ENCODE results near the gene SUMF1. TPM values are rescaled to one million over a fixed set of nuclear protein-coding genes. Genes with fewer than 3 reads are reported as not detected.
A peak's percentile ranks its signal among the peaks of the same experiment; 100 is the strongest.

Gene SUMF1
- total RNA-seq, 5 donors from 2014 or later (not counting 1 experiment from before 2014, with no cell fraction given): 15.5 to 20.8 (median 17.2) TPM

DNA sequence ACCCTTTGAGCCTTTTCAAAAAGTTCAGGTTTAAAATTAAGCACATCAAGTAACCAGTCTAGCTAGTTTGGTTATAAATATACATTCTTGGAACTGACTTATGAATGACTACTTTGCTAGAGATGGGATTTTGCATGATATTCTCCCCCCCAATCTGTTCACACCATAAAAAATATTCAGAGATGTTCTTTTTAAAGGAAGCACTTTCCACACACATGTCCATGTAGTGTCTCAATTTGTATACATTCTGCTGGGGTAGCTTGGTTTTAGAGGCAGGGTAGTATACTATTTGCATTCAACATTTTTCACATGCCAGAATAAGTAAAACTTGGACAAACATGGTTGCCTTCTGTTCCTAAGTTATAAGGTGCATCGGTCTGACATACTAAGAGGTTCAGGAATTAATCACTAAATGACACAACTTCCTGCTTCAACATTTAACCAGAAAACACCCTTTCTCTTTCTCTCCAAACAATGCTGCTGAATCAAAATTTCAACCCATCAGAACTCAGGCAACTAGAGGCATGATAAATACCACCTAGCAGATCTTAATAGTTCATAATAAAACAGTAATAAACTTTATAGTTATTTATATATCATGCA is 57.0 kb downstream of the SUMF1 start:
- ChIA-PET POLR2A (interaction anchor here in 1 of 2 donors (0.5 kb wide), 1 partner anchor 89 kb away, joined by 18 read pairs; no protein-coding TSS in a partner anchor), CTCF (interaction anchor here in 1 of 2 donors (0.7 to 1.5 kb wide), 2 partner anchors 59 to 232 kb away, joined by 3 to 4 read pairs; no protein-coding TSS in a partner anchor)
- WGBS (ENCODE audit: insufficient coverage): no CpG with 5 or more reads among the region's 1 CpG
- no peak overlapping the region for H3K27ac ChIP-seq (ENCODE audit: low read length)
- peak overlapping the region; percentile 24 to 28 for H3K27ac Mint-ChIP-seq
- no peak overlapping the region for H3K4me3 ChIP-seq (ENCODE audit: control insufficient read depth in 1 of 2, extremely low read depth in 1 of 2, low read length in 1 of 2)
- H3K4me3 Mint-ChIP-seq: no peak overlapping the region
- H3K36me3 ChIP-seq (ENCODE audit: control insufficient read depth in 2 of 2, extremely low read depth in 1 of 2, insufficient read depth in 1 of 2, low read length in 1 of 2): peaks cover 5 to 25% of the 10 kb centered on the region in 2 donors
- ATAC-seq (replicated peaks in 1 of 4) (no peak), DNase-seq (no peak)
- H3K4me1 ChIP-seq (ENCODE audit: control insufficient read depth in 1 of 2, extremely low read depth in 1 of 2, insufficient read depth in 2 of 2, low read length in 2 of 2): no peaks in the 10 kb centered on the region
- peaks cover 0 to 23% (median 21%) of the 10 kb centered on the region in 3 donors for H3K4me1 Mint-ChIP-seq
- no peaks in the 10 kb centered on the region for H3K9me3 ChIP-seq
- no peaks in the 10 kb centered on the region for H3K27me3 Mint-ChIP-seq
- no peaks in the 10 kb centered on the region for H3K9me3 Mint-ChIP-seq
- no peaks in the 10 kb centered on the region for H3K27me3 ChIP-seq (replicated peaks in 1 of 2; ENCODE audit: control insufficient read depth in 2 of 2, extremely low read depth in 1 of 2, insufficient read depth in 2 of 2, low read length in 1 of 2)
- H3K36me3 Mint-ChIP-seq: peaks cover 58% of the 10 kb centered on the region

DNA sequence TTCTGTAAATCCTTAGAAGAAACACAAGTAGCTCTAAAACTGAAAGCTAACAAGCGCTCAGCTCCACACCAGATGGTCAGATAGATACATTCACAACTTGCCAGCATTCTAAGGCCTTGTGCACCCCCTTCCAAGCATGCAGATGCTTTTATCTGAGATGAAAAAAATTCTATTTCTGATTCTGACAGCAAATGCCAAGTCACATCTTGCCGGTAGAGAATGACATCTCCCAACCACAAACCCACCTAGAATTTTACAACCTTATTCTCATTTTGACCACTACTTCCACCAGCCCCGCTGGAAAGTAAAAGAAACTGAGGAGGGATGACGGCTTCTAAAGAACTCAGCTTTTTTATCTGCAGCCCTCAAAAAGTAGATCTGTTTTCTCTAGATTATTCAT is 57.7 kb downstream of the SUMF1 start:
- Histone ChIP-seq H3K4me1 (ENCODE audit: control insufficient read depth in 1 of 2, extremely low read depth in 1 of 2, insufficient read depth in 2 of 2, low read length in 2 of 2) (no peaks in the 10 kb centered on the region), H3K9me3 (no peaks in the 10 kb centered on the region), H3K4me3 (ENCODE audit: control insufficient read depth in 1 of 2, extremely low read depth in 1 of 2, low read length in 1 of 2) (no peak overlapping the region), H3K27ac (ENCODE audit: low read length) (no peak overlapping the region), H3K36me3 (ENCODE audit: control insufficient read depth in 2 of 2, extremely low read depth in 1 of 2, insufficient read depth in 1 of 2, low read length in 1 of 2) (peaks cover 9 to 22% of the 10 kb centered on the region in 2 donors), H3K27me3 (replicated peaks in 1 of 2; ENCODE audit: control insufficient read depth in 2 of 2, extremely low read depth in 1 of 2, insufficient read depth in 2 of 2, low read length in 1 of 2) (no peaks in the 10 kb centered on the region)
- Mint-ChIP-seq H3K27me3 (no peaks in the 10 kb centered on the region), H3K36me3 (peaks cover 62% of the 10 kb centered on the region), H3K9me3 (no peaks in the 10 kb centered on the region), H3K4me1 (peaks cover 0 to 23% (median 21%) of the 10 kb centered on the region in 3 donors), H3K27ac (peak overlapping the region; percentile 28 to 79), H3K4me3 (no peak overlapping the region)
- ChIA-PET POLR2A (interaction anchor here in 1 of 2 donors (0.5 kb wide), 1 partner anchor 88 kb away, joined by 18 read pairs; no protein-coding TSS in a partner anchor), CTCF (interaction anchor here in 1 of 2 donors (0.7 to 1.5 kb wide), 2 partner anchors 59 to 233 kb away, joined by 3 to 4 read pairs; no protein-coding TSS in a partner anchor)
- ATAC-seq (replicated peaks in 1 of 4): no peak
- no CpG with 5 or more reads among the region's 4 CpGs for WGBS (ENCODE audit: insufficient coverage)
- DNase-seq: no peak

DNA sequence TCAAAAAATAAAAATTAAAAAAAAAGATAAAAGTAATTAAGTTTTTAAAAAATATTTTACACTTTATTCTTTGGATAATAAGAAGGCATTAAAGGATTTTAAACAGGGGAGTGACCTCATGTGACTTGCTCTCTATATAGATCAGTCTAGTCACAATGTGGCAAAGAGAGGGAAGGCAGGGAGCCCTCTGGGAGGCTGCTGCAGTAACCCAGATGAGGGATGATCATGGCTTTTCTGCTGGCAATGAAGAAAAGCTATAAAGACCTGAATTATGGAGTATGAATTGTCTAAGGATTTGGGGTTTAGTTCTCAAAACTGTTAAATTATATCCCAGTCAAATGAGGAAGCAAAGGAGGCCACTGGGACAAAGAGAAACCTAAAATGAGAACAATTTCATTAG is 58.1 kb downstream of the SUMF1 start:
- no peaks in the 10 kb centered on the region for H3K27me3 Mint-ChIP-seq
- no peak overlapping the region for H3K4me3 Mint-ChIP-seq
- peaks cover 66% of the 10 kb centered on the region for H3K36me3 Mint-ChIP-seq
- H3K27me3 ChIP-seq (replicated peaks in 1 of 2; ENCODE audit: control insufficient read depth in 2 of 2, extremely low read depth in 1 of 2, insufficient read depth in 2 of 2, low read length in 1 of 2): no peaks in the 10 kb centered on the region
- peaks cover 13 to 22% of the 10 kb centered on the region in 2 donors for H3K36me3 ChIP-seq (ENCODE audit: control insufficient read depth in 2 of 2, extremely low read depth in 1 of 2, insufficient read depth in 1 of 2, low read length in 1 of 2)
- DNase-seq (no peak), ATAC-seq (replicated peaks in 1 of 4) (no peak)
- H3K27ac Mint-ChIP-seq: no peak overlapping the region
- peaks cover 0 to 23% (median 21%) of the 10 kb centered on the region in 3 donors for H3K4me1 Mint-ChIP-seq
- ChIA-PET POLR2A (no interaction called here), CTCF (interaction anchor here in 1 of 2 donors (1.5 kb wide), 1 partner anchor 58 kb away, joined by 4 read pairs; no protein-coding TSS in a partner anchor)
- no peaks in the 10 kb centered on the region for H3K9me3 ChIP-seq
- no peaks in the 10 kb centered on the region for H3K9me3 Mint-ChIP-seq
- no peak overlapping the region for H3K27ac ChIP-seq (ENCODE audit: low read length)
- no peaks in the 10 kb centered on the region for H3K4me1 ChIP-seq (ENCODE audit: control insufficient read depth in 1 of 2, extremely low read depth in 1 of 2, insufficient read depth in 2 of 2, low read length in 2 of 2)
- no peak overlapping the region for H3K4me3 ChIP-seq (ENCODE audit: control insufficient read depth in 1 of 2, extremely low read depth in 1 of 2, low read length in 1 of 2)

DNA sequence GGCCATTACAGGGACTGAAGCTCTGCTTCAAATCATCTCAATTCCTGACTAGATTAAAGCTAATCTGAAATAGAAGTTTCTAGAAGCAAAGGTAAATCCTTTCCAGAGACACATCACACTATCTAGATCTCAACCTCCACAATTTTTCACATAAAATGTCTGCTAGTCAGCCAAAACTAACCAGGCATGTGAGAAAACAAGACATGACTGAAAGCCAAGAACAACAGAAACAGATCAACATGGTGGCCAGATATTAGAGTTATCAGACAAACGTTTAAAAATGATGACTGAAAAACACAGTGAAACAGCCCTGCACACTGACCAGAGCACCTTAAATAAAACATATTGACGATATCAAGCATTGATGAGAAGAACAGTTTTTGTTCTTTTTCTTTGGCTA is 59.1 kb downstream of the SUMF1 start:
- DNase-seq (no peak), ATAC-seq (replicated peaks in 1 of 4) (no peak)
- no peaks in the 10 kb centered on the region for H3K27me3 ChIP-seq (replicated peaks in 1 of 2; ENCODE audit: control insufficient read depth in 2 of 2, extremely low read depth in 1 of 2, insufficient read depth in 2 of 2, low read length in 1 of 2)
- peaks cover 13 to 25% of the 10 kb centered on the region in 2 donors for H3K36me3 ChIP-seq (ENCODE audit: control insufficient read depth in 2 of 2, extremely low read depth in 1 of 2, insufficient read depth in 1 of 2, low read length in 1 of 2)
- ChIA-PET POLR2A (no interaction called here), CTCF (no interaction called here)
- Mint-ChIP-seq H3K36me3 (peaks cover 69% of the 10 kb centered on the region), H3K4me1 (peaks cover 0 to 23% (median 21%) of the 10 kb centered on the region in 3 donors), H3K27me3 (no peaks in the 10 kb centered on the region), H3K4me3 (no peak overlapping the region), H3K9me3 (no peaks in the 10 kb centered on the region), H3K27ac (no peak overlapping the region)
- no peaks in the 10 kb centered on the region for H3K4me1 ChIP-seq (ENCODE audit: control insufficient read depth in 1 of 2, extremely low read depth in 1 of 2, insufficient read depth in 2 of 2, low read length in 2 of 2)
- H3K4me3 ChIP-seq (ENCODE audit: control insufficient read depth in 1 of 2, extremely low read depth in 1 of 2, low read length in 1 of 2): no peak overlapping the region
- H3K27ac ChIP-seq (ENCODE audit: low read length): no peak overlapping the region
- no CpG with 5 or more reads among the region's 2 CpGs for WGBS (ENCODE audit: insufficient coverage)
- H3K9me3 ChIP-seq: no peaks in the 10 kb centered on the region

DNA sequence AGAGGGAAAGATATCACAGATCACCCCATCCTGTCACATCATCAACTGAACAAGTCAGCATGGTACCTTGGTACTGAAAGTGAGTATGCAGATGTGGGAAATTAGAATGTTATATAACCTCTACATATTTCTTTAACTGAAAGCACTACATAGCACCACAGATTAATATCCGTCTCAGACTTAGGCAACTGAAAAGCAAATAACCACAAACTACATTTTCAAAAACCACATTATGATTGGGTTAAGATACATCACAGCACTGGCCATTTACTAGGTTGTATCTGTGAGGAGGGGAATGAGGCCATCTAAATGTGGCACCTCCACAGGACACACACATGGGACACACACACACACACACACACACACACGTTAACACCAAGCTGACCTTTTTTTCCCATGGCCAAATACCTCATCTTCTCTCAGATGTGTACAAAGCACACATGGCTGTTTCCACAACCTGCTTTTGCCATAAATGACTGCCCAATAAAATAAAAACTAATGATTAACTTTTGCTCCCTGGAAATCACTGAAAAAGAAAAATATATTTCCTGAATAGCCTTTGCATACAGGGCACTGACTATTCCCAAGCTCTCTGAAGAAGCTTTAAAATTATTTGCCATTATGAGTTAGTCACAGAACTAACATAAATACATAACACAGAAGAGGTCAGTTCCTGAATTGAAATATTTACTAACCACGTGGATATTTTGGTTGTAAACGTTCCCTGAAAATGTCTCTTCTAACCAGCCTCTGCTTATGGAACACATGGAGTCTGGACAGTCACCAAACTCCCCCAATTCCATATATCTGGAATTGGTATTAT is 60.1 kb downstream of the SUMF1 start:
- no peaks in the 10 kb centered on the region for H3K27me3 ChIP-seq (replicated peaks in 1 of 2; ENCODE audit: control insufficient read depth in 2 of 2, extremely low read depth in 1 of 2, insufficient read depth in 2 of 2, low read length in 1 of 2)
- H3K4me3 Mint-ChIP-seq: no peak overlapping the region
- DNase-seq (no peak), ATAC-seq (replicated peaks in 1 of 4) (no peak)
- peaks cover 9 to 30% of the 10 kb centered on the region in 2 donors for H3K36me3 ChIP-seq (ENCODE audit: control insufficient read depth in 2 of 2, extremely low read depth in 1 of 2, insufficient read depth in 1 of 2, low read length in 1 of 2)
- CTCF ChIA-PET: interaction anchor here in 1 of 2 donors (0.7 kb wide), 1 partner anchor 8 kb away, joined by 4 read pairs; no protein-coding TSS in a partner anchor
- no peak overlapping the region for H3K4me3 ChIP-seq (ENCODE audit: control insufficient read depth in 1 of 2, extremely low read depth in 1 of 2, low read length in 1 of 2)
- WGBS (ENCODE audit: insufficient coverage): 50% methylated on average over 1 of the region's 4 CpGs
- H3K27ac Mint-ChIP-seq: no peak overlapping the region
- POLR2A ChIA-PET: no interaction called here
- no peaks in the 10 kb centered on the region for H3K4me1 ChIP-seq (ENCODE audit: control insufficient read depth in 1 of 2, extremely low read depth in 1 of 2, insufficient read depth in 2 of 2, low read length in 2 of 2)
- no peak overlapping the region for H3K27ac ChIP-seq (ENCODE audit: low read length)
- peaks cover 0 to 23% (median 21%) of the 10 kb centered on the region in 3 donors for H3K4me1 Mint-ChIP-seq
- no peaks in the 10 kb centered on the region for H3K27me3 Mint-ChIP-seq
- H3K9me3 Mint-ChIP-seq: no peaks in the 10 kb centered on the region
- peaks cover 72% of the 10 kb centered on the region for H3K36me3 Mint-ChIP-seq
- no peaks in the 10 kb centered on the region for H3K9me3 ChIP-seq

DNA sequence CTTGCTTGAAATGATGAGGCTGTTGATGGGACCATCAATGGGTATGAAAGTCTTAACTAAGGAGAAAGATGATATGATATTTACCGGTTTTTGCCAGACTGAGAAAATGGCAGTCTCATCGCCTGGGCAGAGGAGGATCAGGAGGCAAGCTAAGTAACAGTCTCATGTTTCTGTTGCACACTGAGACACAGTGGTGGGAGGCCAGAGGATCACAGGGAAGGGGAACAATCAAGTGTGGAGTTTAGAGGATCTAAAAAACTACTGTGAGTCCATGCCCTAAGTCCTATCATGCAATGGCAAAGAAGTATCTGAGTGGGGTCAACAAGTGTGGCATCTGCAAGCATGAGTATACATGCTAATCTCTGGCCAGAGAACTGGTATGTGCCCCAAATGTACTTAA is 62.2 kb downstream of the SUMF1 start:
- no peak for DNase-seq
- peaks cover 0 to 18% (median 17%) of the 10 kb centered on the region in 3 donors for H3K4me1 Mint-ChIP-seq
- no peak for ATAC-seq (replicated peaks in 1 of 4)
- WGBS (ENCODE audit: insufficient coverage): 100% methylated on average over 2 of the region's 2 CpGs
- H3K9me3 Mint-ChIP-seq: no peaks in the 10 kb centered on the region
- no peaks in the 10 kb centered on the region for H3K27me3 Mint-ChIP-seq
- ChIA-PET POLR2A (no interaction called here), CTCF (interaction anchor here in 1 of 2 donors (0.6 kb wide), 2 partner anchors 88 to 114 kb away, joined by 3 to 6 read pairs; partner anchors contain the start of gene ITPR1)
- Histone ChIP-seq H3K4me3 (ENCODE audit: control insufficient read depth in 1 of 2, extremely low read depth in 1 of 2, low read length in 1 of 2) (no peak overlapping the region), H3K4me1 (ENCODE audit: control insufficient read depth in 1 of 2, extremely low read depth in 1 of 2, insufficient read depth in 2 of 2, low read length in 2 of 2) (no peaks in the 10 kb centered on the region), H3K27ac (ENCODE audit: low read length) (no peak overlapping the region), H3K27me3 (replicated peaks in 1 of 2; ENCODE audit: control insufficient read depth in 2 of 2, extremely low read depth in 1 of 2, insufficient read depth in 2 of 2, low read length in 1 of 2) (no peaks in the 10 kb centered on the region), H3K36me3 (ENCODE audit: control insufficient read depth in 2 of 2, extremely low read depth in 1 of 2, insufficient read depth in 1 of 2, low read length in 1 of 2) (peaks cover 9 to 18% of the 10 kb centered on the region in 2 donors), H3K9me3 (no peaks in the 10 kb centered on the region)
- no peak overlapping the region for H3K4me3 Mint-ChIP-seq
- peaks cover 75% of the 10 kb centered on the region for H3K36me3 Mint-ChIP-seq
- H3K27ac Mint-ChIP-seq: no peak overlapping the region

All from T-cell (primary cell).